IMR-90 (cell line): ENCODE measurements around the gene ZNF609. TPM values are rescaled to one million over a fixed set of nuclear protein-coding genes. Genes with fewer than 3 reads are reported as not detected.

Experiments used
- ATAC-seq: fragments of 200-7000 bp; cut with Tn5 transposase; 2 replicates; pipeline ENCODE4 v1.9.1; 2020; ENCODE audit warnings: low read depth, mild to moderate bottlenecking, moderate library complexity
- BruUV-seq: library from RNA; stranded (reverse); fragments of 400-500 nt; replicated peaks from 2 replicates; lab custom pipeline; 2021; lab: Mats Ljungman, UMichigan
- CTCF ChIA-PET: fragments of 300-600 bp; formaldehyde crosslinking; extraction: SDS; loops from one replicate; lab custom pipeline; 2021; ENCODE audit warnings: antibody characterized with exemption; lab: Yijun Ruan, JAX
- POLR2A ChIA-PET: fragments of 300-600 bp; sonication (Branson Sonifier 250); formaldehyde crosslinking; loops from one replicate; lab custom pipeline; 2022; ENCODE audit warnings: antibody characterized with exemption; ENCODE audit not compliant: unreplicated experiment; lab: Charles Lee
- DNase-seq: peaks from one replicate; pipeline ENCODE4 v3.0.0; 2013
- H2AFZ ChIP-seq: replicated peaks from 2 replicates; pipeline ENCODE3; 2013; ENCODE audit warnings: low read length, mild to moderate bottlenecking; ENCODE audit not compliant: poor library complexity
- H2AK5ac ChIP-seq: 2 replicates; pipeline ENCODE4 v1.6.1; 2013; ENCODE audit warnings: low read depth, low read length, inconsistent platforms
- H2AK9ac ChIP-seq: replicated peaks from 2 replicates; pipeline ENCODE3; 2013; ENCODE audit warnings: mild to moderate bottlenecking, low read depth, low read length, moderate library complexity; ENCODE audit not compliant: poor library complexity
- H2BK120ac ChIP-seq: 2 replicates; pipeline ENCODE4 v1.6.1; 2013; ENCODE audit warnings: low read depth, low read length, inconsistent platforms
- H2BK15ac ChIP-seq: 3 replicates; pipeline ENCODE4 v1.6.1; 2013; ENCODE audit warnings: low read depth, low read length, inconsistent platforms
- H2BK20ac ChIP-seq: 2 replicates; pipeline ENCODE4 v1.6.1; 2013; ENCODE audit warnings: low read depth, mild to moderate bottlenecking, inconsistent platforms, low read length, moderate library complexity
- H2BK5ac ChIP-seq: 2 replicates; pipeline ENCODE4 v1.6.1; 2013; ENCODE audit warnings: mild to moderate bottlenecking, low read depth, low read length, inconsistent platforms; ENCODE audit not compliant: poor library complexity, severe bottlenecking
- H3K14ac ChIP-seq: replicated peaks from 2 replicates; pipeline ENCODE4 v1.6.1; 2013; ENCODE audit warnings: low read depth, low read length, inconsistent platforms
- H3K18ac ChIP-seq: 2 replicates; pipeline ENCODE4 v1.6.1; 2013; ENCODE audit warnings: low read depth, low read length, control low read depth
- H3K23ac ChIP-seq: 2 replicates; pipeline ENCODE4 v1.6.1; 2013; ENCODE audit warnings: low read depth, low read length, inconsistent platforms
- H3K27ac ChIP-seq: 2 replicates; pipeline ENCODE4 v1.5.1; 2013; ENCODE audit warnings: mild to moderate bottlenecking, control low read depth, low read length; ENCODE audit not compliant: insufficient read depth
- H3K27me3 ChIP-seq: 2 replicates; pipeline ENCODE4 v1.6.1; 2013; ENCODE audit warnings: low read length; ENCODE audit not compliant: control insufficient read depth, insufficient read depth
- H3K36me3 ChIP-seq: 2 replicates; pipeline ENCODE4 v1.6.1; 2013; ENCODE audit warnings: low read length, mixed read lengths; ENCODE audit not compliant: control insufficient read depth, insufficient read depth
- H3K4ac ChIP-seq: 2 replicates; pipeline ENCODE4 v1.6.1; 2013; ENCODE audit warnings: low read depth, low read length, inconsistent platforms
- H3K4me1 ChIP-seq: 2 replicates; pipeline ENCODE4 v1.6.1; 2013; ENCODE audit warnings: low read length, mixed read lengths; ENCODE audit not compliant: control insufficient read depth, insufficient read depth
- H3K4me2 ChIP-seq: 2 replicates; pipeline ENCODE4 v1.6.1; 2013; ENCODE audit warnings: low read depth, mild to moderate bottlenecking, control low read depth, low read length, moderate library complexity
- H3K4me3 ChIP-seq: 2 replicates; pipeline ENCODE4 v1.5.1; 2013; ENCODE audit warnings: low read depth, mild to moderate bottlenecking, control low read depth, low read length, moderate library complexity; ENCODE audit not compliant: insufficient read depth
- H3K56ac ChIP-seq: 2 replicates; pipeline ENCODE4 v1.6.1; 2013; ENCODE audit warnings: low read length, inconsistent platforms; ENCODE audit not compliant: insufficient read depth; ENCODE audit errors: extremely low read depth
- H3K79me1 ChIP-seq, 2 experiments: 2 replicates each; pipeline ENCODE4 v1.6.1; 2013; ENCODE audit warnings: low read length in 2 of 2, inconsistent platforms in 1 of 2, low read depth in 1 of 2
- H3K9ac ChIP-seq: 2 replicates; pipeline ENCODE4 v1.6.1; 2013; ENCODE audit warnings: low read depth, low read length, control low read depth
- H3K9me1 ChIP-seq: 2 replicates; pipeline ENCODE4 v1.6.1; 2013; ENCODE audit warnings: low read length, inconsistent platforms; ENCODE audit not compliant: insufficient read depth
- H3K9me3 ChIP-seq: 2 replicates; pipeline ENCODE4 v1.6.1; 2013; ENCODE audit warnings: low read length; ENCODE audit not compliant: control insufficient read depth, insufficient read depth
- H4K20me1 ChIP-seq: 2 replicates; pipeline ENCODE4 v1.6.1; 2013; ENCODE audit warnings: low read length, inconsistent platforms; ENCODE audit not compliant: insufficient read depth
- H4K5ac ChIP-seq: 2 replicates; pipeline ENCODE4 v1.6.1; 2013; ENCODE audit warnings: mild to moderate bottlenecking, low read depth, low read length, control low read depth
- H4K8ac ChIP-seq, 2 experiments: 2 replicates each; pipeline ENCODE4 v1.6.1; 2013; ENCODE audit warnings: low read depth in 2 of 2, low read length in 2 of 2, control low read depth in 1 of 2, inconsistent platforms in 1 of 2
- H4K91ac ChIP-seq: 2 replicates; pipeline ENCODE4 v1.6.1; 2013; ENCODE audit warnings: low read depth, low read length, inconsistent platforms; ENCODE audit not compliant: insufficient read depth
- CEBPB ChIP-seq: IDR thresholded peaks from 2 replicates; pipeline ENCODE4 v1.6.1; 2012; ENCODE audit warnings: low read depth, low read length, improper control_type of control experiment
- NFE2L2 ChIP-seq: fragments of 150-350 bp; IDR thresholded peaks from 2 replicates; pipeline ENCODE4 v1.6.1; 2016; ENCODE audit warnings: low read depth, mild to moderate bottlenecking, low read length
- RAD21 ChIP-seq: IDR thresholded peaks from 2 replicates; pipeline ENCODE4 v1.6.1; 2012; ENCODE audit warnings: low read length, improper control_type of control experiment
- RFX5 ChIP-seq: IDR thresholded peaks from 2 replicates; pipeline ENCODE4 v1.8.0; 2012; ENCODE audit warnings: low read depth, mild to moderate bottlenecking, low read length, moderate library complexity
- WGBS, 2 experiments: methylation state at CpG; one replicate each; pipeline versions ENCODE4 v1.1.5 to v1.1.7; 2013; ENCODE audit warnings: missing lambda C conversion rate in 2 of 2; ENCODE audit not compliant: insufficient read length in 1 of 2; ENCODE audit errors: extremely low coverage in 2 of 2; 5-methylcytosine and 5-hydroxymethylcytosine counted together
- dilution Hi-C: fragments of 300-500 bp; cut with HindIII; formaldehyde crosslinking; loops from one replicate; pipeline ENCODE4 v1.14.3; 2018; ENCODE audit warnings: low sequenced_read_pairs; ENCODE audit not compliant: unreplicated experiment
- in situ Hi-C: fragments of 300-500 bp; cut with MboI; formaldehyde crosslinking; loops from 3 replicates; pipeline ENCODE4 v1.14.3; 2019; ENCODE audit warnings: low sequenced_read_pairs, inconsistent platforms, mixed read lengths
- intact Hi-C: fragments of 100-400 bp; cut with micrococcal nuclease; formaldehyde crosslinking; loops from 2 replicates; pipeline ENCODE4 v1.10.0; 2022
- polyA plus RNA-seq, 3 experiments: library from polyadenylated mRNA; depleted of rRNA; stranded (reverse); fragments of >200 nt; gene quantifications; 2 replicates each; pipeline ENCODE4 v1.2.3, GENCODE V29; 2012; ENCODE audit warnings: low replicate concordance in 1 of 3
- total RNA-seq: library from RNA; depleted of rRNA; stranded (reverse); fragments of >200 nt; gene quantifications from 2 replicates; pipeline ENCODE4 v1.2.3, GENCODE V29; 2012
- TF ChIP-seq, protein P1 (sequence below): conservative IDR thresholded peaks from 2 replicates; pipeline ENCODE4 v1.5.1; 2012; ENCODE audit warnings: mild to moderate bottlenecking, low read depth, low read length, improper control_type of control experiment

ZNF609 gene
- total and polyA plus RNA-seq, 2 of the 4 experiments (the other 2 are of a cell fraction), result 10.4 to 12.5 TPM

DNA sequence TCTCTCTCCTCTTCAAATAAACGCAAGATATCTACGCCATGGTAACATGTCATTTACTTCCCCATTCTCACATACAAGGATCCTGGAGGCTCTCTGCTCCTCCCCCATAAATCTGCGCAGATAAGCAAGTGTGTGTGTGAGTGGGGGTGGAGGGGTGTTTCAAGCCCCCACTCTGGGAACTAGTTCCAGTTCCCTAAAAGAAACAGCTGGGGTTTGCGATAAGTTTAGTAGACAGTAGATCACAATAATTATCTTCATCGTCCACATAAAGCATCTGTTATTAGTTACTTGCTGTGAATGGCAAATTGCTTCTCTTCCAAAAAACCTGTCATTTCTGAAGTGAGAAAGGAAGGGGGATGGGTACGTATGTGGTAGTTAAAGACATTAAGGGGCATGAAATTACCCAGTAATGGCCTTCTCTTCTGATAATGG lies 235.2 kb downstream of the ZNF609 start:
- in situ Hi-C loops, result no loop called here
- H3K9me1 ChIP-seq, result peaks cover 26% of the 10 kb centered on the region
- no peak for DNase-seq
- ChIA-PET CTCF (no interaction called here), POLR2A (no interaction called here)
- peaks cover 22% of the 10 kb centered on the region for H3K36me3 ChIP-seq
- dilution Hi-C loops, result no loop called here
- H2AFZ ChIP-seq, result no peak overlapping the region
- TF ChIP-seq, protein P1, sequence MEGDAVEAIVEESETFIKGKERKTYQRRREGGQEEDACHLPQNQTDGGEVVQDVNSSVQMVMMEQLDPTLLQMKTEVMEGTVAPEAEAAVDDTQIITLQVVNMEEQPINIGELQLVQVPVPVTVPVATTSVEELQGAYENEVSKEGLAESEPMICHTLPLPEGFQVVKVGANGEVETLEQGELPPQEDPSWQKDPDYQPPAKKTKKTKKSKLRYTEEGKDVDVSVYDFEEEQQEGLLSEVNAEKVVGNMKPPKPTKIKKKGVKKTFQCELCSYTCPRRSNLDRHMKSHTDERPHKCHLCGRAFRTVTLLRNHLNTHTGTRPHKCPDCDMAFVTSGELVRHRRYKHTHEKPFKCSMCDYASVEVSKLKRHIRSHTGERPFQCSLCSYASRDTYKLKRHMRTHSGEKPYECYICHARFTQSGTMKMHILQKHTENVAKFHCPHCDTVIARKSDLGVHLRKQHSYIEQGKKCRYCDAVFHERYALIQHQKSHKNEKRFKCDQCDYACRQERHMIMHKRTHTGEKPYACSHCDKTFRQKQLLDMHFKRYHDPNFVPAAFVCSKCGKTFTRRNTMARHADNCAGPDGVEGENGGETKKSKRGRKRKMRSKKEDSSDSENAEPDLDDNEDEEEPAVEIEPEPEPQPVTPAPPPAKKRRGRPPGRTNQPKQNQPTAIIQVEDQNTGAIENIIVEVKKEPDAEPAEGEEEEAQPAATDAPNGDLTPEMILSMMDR, result no peak
- TF ChIP-seq RAD21, result no peak
- TF ChIP-seq CEBPB, result no peak
- no peak for TF ChIP-seq RFX5
- TF ChIP-seq NFE2L2, result no peak
- peaks cover 26% of the 10 kb centered on the region for H3K4me1 ChIP-seq
- no peak overlapping the region for H3K4me2 ChIP-seq
- H3K14ac ChIP-seq, result no peak overlapping the region
- ATAC-seq, result no peak
- H3K9ac ChIP-seq, result no peak overlapping the region
- no peak overlapping the region for H3K27ac ChIP-seq
- no peak overlapping the region for H2BK5ac ChIP-seq
- no CpG with 5 or more reads among the region's 6 CpGs for WGBS, 2 experiments
- no peak overlapping the region for H2AK5ac ChIP-seq
- no peak overlapping the region for H3K18ac ChIP-seq
- H4K8ac ChIP-seq, result no peak overlapping the region
- no peak overlapping the region for H4K5ac ChIP-seq
- no peaks in the 10 kb centered on the region for H3K27me3 ChIP-seq
- H3K23ac ChIP-seq, result no peak overlapping the region
- H3K79me1 ChIP-seq, result peaks cover 36 to 91% of the 10 kb centered on the region in 2 experiments
- H3K4ac ChIP-seq, result no peak overlapping the region
- H2BK15ac ChIP-seq, result no peak overlapping the region
- no peak overlapping the region for H3K56ac ChIP-seq
- no peak overlapping the region for H2BK20ac ChIP-seq
- H2BK120ac ChIP-seq, result no peak overlapping the region
- intact Hi-C loops, result no loop called here
- no TSS peak for BruUV-seq
- peaks cover 73% of the 10 kb centered on the region for H4K20me1 ChIP-seq
- no peak overlapping the region for H4K91ac ChIP-seq
- H3K9me3 ChIP-seq, result no peaks in the 10 kb centered on the region
- no peak overlapping the region for H2AK9ac ChIP-seq
- H3K4me3 ChIP-seq, result no peak overlapping the region
